CD4-positive, alpha-beta T cell (primary cell): ENCODE data around the gene ZC3H15. TPM values are rescaled to one million over a fixed set of nuclear protein-coding genes. Genes with fewer than 3 reads are reported as not detected.
A peak's percentile ranks its signal among the peaks of the same experiment; 100 is the strongest.

Experiments used
- ATAC-seq: fragments of 200-7000 bp; cut with Tn5 transposase; one replicate; pipeline ENCODE4 v1.10.0; 2022; ENCODE audit warnings: mild to moderate bottlenecking; ENCODE audit not compliant: poor library complexity
- CTCF ChIA-PET: fragments of 350-600 bp; sonication (Branson Sonifier 250); formaldehyde crosslinking; loops from one replicate; lab custom pipeline; 2021; ENCODE audit warnings: antibody characterized with exemption, inconsistent platforms; lab: Charles Lee
- POLR2A ChIA-PET: fragments of 350-600 bp; sonication (Branson Sonifier 250); formaldehyde crosslinking; loops from one replicate; lab custom pipeline; 2021; ENCODE audit warnings: antibody characterized with exemption, inconsistent platforms; lab: Charles Lee
- DNase-seq, 14 experiments: peaks; one replicate each; pipeline ENCODE4 v3.0.0-alpha.2; 2013 to 2020; ENCODE audit warnings: mixed read lengths in 2 of 14
- H3K27ac ChIP-seq, 2 donors: one replicate each; pipeline versions ENCODE4 v1.5.1 to v1.7.0; 2013; ENCODE audit warnings: low read length in 2 of 2, low read depth in 1 of 2, mild to moderate bottlenecking in 1 of 2
- H3K27me3 ChIP-seq, 2 experiments: 1 replicate in 1 of 2; 2 replicates in 1 of 2; pipeline versions ENCODE4 v1.6.1 to v1.7.0; 2013; ENCODE audit warnings: low read length in 2 of 2, control low read depth in 1 of 2, mild to moderate bottlenecking in 1 of 2, moderate library complexity in 1 of 2; ENCODE audit not compliant: insufficient read depth in 2 of 2, control insufficient read depth in 1 of 2
- H3K36me3 ChIP-seq: one replicate; pipeline ENCODE4 v1.6.1; 2013; ENCODE audit warnings: low read length, control low read depth; ENCODE audit not compliant: insufficient read depth
- H3K4me1 ChIP-seq: one replicate; pipeline ENCODE4 v1.6.1; 2013; ENCODE audit warnings: low read length, control low read depth; ENCODE audit not compliant: insufficient read depth
- H3K4me3 ChIP-seq: one replicate; pipeline ENCODE4 v1.5.1; 2013; ENCODE audit warnings: mild to moderate bottlenecking, low read length, moderate library complexity
- H3K9me3 ChIP-seq, 2 experiments: 1 replicate in 1 of 2; 2 replicates in 1 of 2; pipeline versions ENCODE4 v1.6.1 to v1.7.0; 2013; ENCODE audit warnings: low read length in 2 of 2, mild to moderate bottlenecking in 2 of 2, control low read depth in 1 of 2, moderate library complexity in 1 of 2; ENCODE audit not compliant: control insufficient read depth in 1 of 2, insufficient read depth in 1 of 2
- H3K27ac Mint-ChIP-seq: one replicate; pipeline ENCODE4 v1.8.0; 2020; ENCODE audit warnings: mixed read lengths
- H3K27me3 Mint-ChIP-seq: one replicate; pipeline ENCODE4 v1.8.0; 2021; ENCODE audit warnings: mixed read lengths
- H3K36me3 Mint-ChIP-seq: one replicate; pipeline ENCODE4 v1.8.0; 2021; ENCODE audit warnings: low read depth, mixed read lengths
- H3K4me1 Mint-ChIP-seq: one replicate; pipeline ENCODE4 v1.8.0; 2021; ENCODE audit warnings: low read depth, mixed read lengths
- H3K4me3 Mint-ChIP-seq: one replicate; pipeline ENCODE4 v1.8.0; 2020; ENCODE audit warnings: mild to moderate bottlenecking, mixed read lengths
- H3K9me3 Mint-ChIP-seq: one replicate; pipeline ENCODE4 v1.8.0; 2020; ENCODE audit warnings: mixed read lengths
- CTCF ChIP-seq: fragments of 200-600 bp; IDR thresholded peaks from one replicate; pipeline ENCODE4 v1.8.0; 2022; ENCODE audit warnings: antibody characterized with exemption, mild to moderate bottlenecking
- intact Hi-C, 2 experiments: fragments of 100-400 bp; cut with DNase I in 1 of 2; cut with micrococcal nuclease in 1 of 2; formaldehyde crosslinking; loops; one replicate each; pipeline versions ENCODE4 v1.15.1 to v1.9.0; 2023 to 2025; cut with DNase I, micrococcal nuclease
- total RNA-seq, 174 experiments: library from RNA in 2 of 174; stranded (reverse) in 2 of 174; gene quantifications; one replicate each; pipeline ENCODE4 v1.2.3 and lab custom pipeline; 2021 to 2026

ZC3H15 gene
- total RNA-seq, 2 experiments from 2014 or later, result 124 to 140 TPM

GRCh38 chr2:186477790-186478189 is 8.3 kb upstream of the ZC3H15 start:
- no peak overlapping the region for H3K4me3 Mint-ChIP-seq
- no peak overlapping the region for H3K27ac Mint-ChIP-seq
- ATAC-seq (no peak), DNase-seq (no peak)
- ChIA-PET POLR2A (no interaction called here), CTCF (no interaction called here)
- Histone ChIP-seq H3K4me3 (no peak overlapping the region), H3K9me3 (no peaks in the 10 kb centered on the region), H3K36me3 (no peaks in the 10 kb centered on the region), H3K27me3 (no peaks in the 10 kb centered on the region), H3K4me1 (no peaks in the 10 kb centered on the region), H3K27ac (no peak overlapping the region)
- intact Hi-C loops, result no loop called here
- no peak for TF ChIP-seq CTCF
- peaks cover 4% of the 10 kb centered on the region for H3K9me3 Mint-ChIP-seq
- H3K4me1 Mint-ChIP-seq, result peaks cover 5% of the 10 kb centered on the region
- H3K27me3 Mint-ChIP-seq, result no peaks in the 10 kb centered on the region
- peaks cover 9% of the 10 kb centered on the region for H3K36me3 Mint-ChIP-seq

- no peak overlapping the region for H3K27ac Mint-ChIP-seq
- POLR2A ChIA-PET, result no interaction called here
Measured at GRCh38 chr2:186480991-186481390, 5.1 kb upstream of the ZC3H15 start.

GRCh38 chr2:186484062-186484735 is 1.9 kb upstream of the ZC3H15 start:
- Histone ChIP-seq H3K9me3 (no peaks in the 10 kb centered on the region), H3K27ac (no peak overlapping the region), H3K4me1 (peaks cover 7% of the 10 kb centered on the region), H3K27me3 (no peaks in the 10 kb centered on the region), H3K4me3 (no peak overlapping the region), H3K36me3 (no peaks in the 10 kb centered on the region)
- CTCF ChIA-PET, result no interaction called here
- POLR2A ChIA-PET, result interaction anchor here (3.6 kb wide), 1 partner anchor 106 kb away, joined by 46 read pairs; the partner anchor contains the start of gene ITGAV
- Mint-ChIP-seq H3K27ac (peak overlapping the region; percentile 98), H3K27me3 (no peaks in the 10 kb centered on the region), H3K36me3 (peaks cover 19% of the 10 kb centered on the region), H3K4me3 (peak overlapping the region; percentile 43), H3K9me3 (no peaks in the 10 kb centered on the region), H3K4me1 (peaks cover 60% of the 10 kb centered on the region)
- intact Hi-C loops, result no loop called here
- ATAC-seq (no peak), DNase-seq (no peak)
- TF ChIP-seq CTCF, result no peak

More at GRCh38 chr2:186480991-186481390, 5.1 kb upstream of the ZC3H15 start:
- Mint-ChIP-seq H3K27me3 (no peaks in the 10 kb centered on the region), H3K4me1 (peaks cover 31% of the 10 kb centered on the region), H3K9me3 (no peaks in the 10 kb centered on the region), H3K36me3 (peaks cover 8% of the 10 kb centered on the region), H3K4me3 (no peak overlapping the region)
- no peak overlapping the region for H3K4me3 ChIP-seq
- H3K36me3 ChIP-seq, result no peaks in the 10 kb centered on the region
- H3K4me1 ChIP-seq, result no peaks in the 10 kb centered on the region
- intact Hi-C loops, result no loop called here
- H3K27me3 ChIP-seq, result no peaks in the 10 kb centered on the region
- H3K27ac ChIP-seq, result no peak overlapping the region
- TF ChIP-seq CTCF, result no peak
- DNase-seq (no peak), ATAC-seq (no peak)
- CTCF ChIA-PET, result no interaction called here
- H3K9me3 ChIP-seq, result no peaks in the 10 kb centered on the region
